H1 (cell line): ENCODE data around the gene BSN. TPM values are rescaled to one million over a fixed set of nuclear protein-coding genes. Genes with fewer than 3 reads are reported as not detected.

Experiments
- CTBP2 ChIP-seq: IDR thresholded peaks from 2 replicates; pipeline ENCODE4 v1.7.0; 2011; ENCODE audit warnings: borderline replicate concordance, mild to moderate bottlenecking, moderate library complexity, mixed read lengths, low read length; ENCODE audit not compliant: insufficient read depth, insufficient read length
- HDAC2 ChIP-seq, 2 experiments: fragments of 300-600 bp in 1 of 2; sonication (generic) in 1 of 2; IDR thresholded peaks; 2 replicates each; pipeline ENCODE4 v1.6.1; 2011 to 2012; ENCODE audit warnings: low read depth in 2 of 2, low read length in 2 of 2, mild to moderate bottlenecking in 2 of 2, moderate library complexity in 2 of 2, borderline replicate concordance in 1 of 2, inconsistent platforms in 1 of 2
- KDM1A ChIP-seq: fragments of 200-600, 300-600 bp; sonication (generic); IDR thresholded peaks from 2 replicates; pipeline ENCODE4 v1.7.1; 2016; ENCODE audit warnings: mild to moderate bottlenecking, low read length, borderline replicate concordance
- POLR2AphosphoS5 ChIP-seq: IDR thresholded peaks from 2 replicates; pipeline ENCODE4 v1.6.1; 2011; ENCODE audit warnings: low read depth, low read length
- polyA plus RNA-seq, 7 experiments: library from polyadenylated mRNA; depleted of rRNA in 3 of 7; stranded (reverse) in 5 of 7; unstranded in 2 of 7; fragments of >200 nt in 5 of 7; fragments of 200-250 nt in 2 of 7; gene quantifications; 1 replicate in 5 of 7; 2 replicates in 1 of 7; 4 replicates in 1 of 7; pipeline versions ENCODE4 v1.2.1 to v1.2.3, GENCODE V29; 2011 to 2013; ENCODE audit warnings: missing spikeins in 2 of 7, mixed read lengths in 2 of 7
- total RNA-seq: library from RNA; stranded (reverse); fragmentation: NEBNext Ultra II Directional; extraction: Animal tissue kit (Norgen Biotek cat#: 25700); gene quantifications from 2 replicates; pipeline ENCODE4 v1.2.1, GENCODE V29; 2021
- TF ChIP-seq, protein P1 (sequence below): fragments of 300-600 bp; sonication (generic); IDR thresholded peaks from 2 replicates; pipeline ENCODE4 v1.7.1; 2012; ENCODE audit warnings: low read length, moderate library complexity, mild to moderate bottlenecking, inconsistent platforms; ENCODE audit not compliant: insufficient replicate concordance
- TF ChIP-seq, protein P2 (sequence below): IDR thresholded peaks from 2 replicates; pipeline ENCODE4 v1.6.1; 2012; ENCODE audit warnings: inconsistent platforms

Gene BSN
- total and polyA plus RNA-seq, 2 of the 8 experiments (the other 6 are each of a cell fraction or from before 2014, with no cell fraction given) = 0.60 to 3.0 TPM

DNA sequence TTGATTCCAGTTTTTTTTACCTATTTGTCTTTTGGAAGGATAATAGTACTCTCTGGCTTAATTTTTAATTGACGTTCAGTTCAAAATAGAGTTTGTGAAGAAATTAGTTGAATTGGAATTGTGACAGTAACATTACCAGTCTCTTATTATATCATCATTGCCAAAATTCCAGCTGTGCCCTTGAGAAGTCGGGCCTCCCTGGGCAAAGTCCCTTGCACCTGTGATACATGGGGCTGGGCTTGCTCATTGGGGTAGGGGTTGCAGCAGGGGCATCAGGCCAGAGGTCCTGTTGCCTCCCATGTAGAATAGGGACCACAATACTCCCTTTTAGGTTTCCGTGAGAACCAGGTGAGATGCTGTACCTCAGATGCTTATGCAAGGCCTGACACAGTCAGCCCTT lies 92.0 kb downstream of the BSN start (continued):
- TF ChIP-seq, protein P1, sequence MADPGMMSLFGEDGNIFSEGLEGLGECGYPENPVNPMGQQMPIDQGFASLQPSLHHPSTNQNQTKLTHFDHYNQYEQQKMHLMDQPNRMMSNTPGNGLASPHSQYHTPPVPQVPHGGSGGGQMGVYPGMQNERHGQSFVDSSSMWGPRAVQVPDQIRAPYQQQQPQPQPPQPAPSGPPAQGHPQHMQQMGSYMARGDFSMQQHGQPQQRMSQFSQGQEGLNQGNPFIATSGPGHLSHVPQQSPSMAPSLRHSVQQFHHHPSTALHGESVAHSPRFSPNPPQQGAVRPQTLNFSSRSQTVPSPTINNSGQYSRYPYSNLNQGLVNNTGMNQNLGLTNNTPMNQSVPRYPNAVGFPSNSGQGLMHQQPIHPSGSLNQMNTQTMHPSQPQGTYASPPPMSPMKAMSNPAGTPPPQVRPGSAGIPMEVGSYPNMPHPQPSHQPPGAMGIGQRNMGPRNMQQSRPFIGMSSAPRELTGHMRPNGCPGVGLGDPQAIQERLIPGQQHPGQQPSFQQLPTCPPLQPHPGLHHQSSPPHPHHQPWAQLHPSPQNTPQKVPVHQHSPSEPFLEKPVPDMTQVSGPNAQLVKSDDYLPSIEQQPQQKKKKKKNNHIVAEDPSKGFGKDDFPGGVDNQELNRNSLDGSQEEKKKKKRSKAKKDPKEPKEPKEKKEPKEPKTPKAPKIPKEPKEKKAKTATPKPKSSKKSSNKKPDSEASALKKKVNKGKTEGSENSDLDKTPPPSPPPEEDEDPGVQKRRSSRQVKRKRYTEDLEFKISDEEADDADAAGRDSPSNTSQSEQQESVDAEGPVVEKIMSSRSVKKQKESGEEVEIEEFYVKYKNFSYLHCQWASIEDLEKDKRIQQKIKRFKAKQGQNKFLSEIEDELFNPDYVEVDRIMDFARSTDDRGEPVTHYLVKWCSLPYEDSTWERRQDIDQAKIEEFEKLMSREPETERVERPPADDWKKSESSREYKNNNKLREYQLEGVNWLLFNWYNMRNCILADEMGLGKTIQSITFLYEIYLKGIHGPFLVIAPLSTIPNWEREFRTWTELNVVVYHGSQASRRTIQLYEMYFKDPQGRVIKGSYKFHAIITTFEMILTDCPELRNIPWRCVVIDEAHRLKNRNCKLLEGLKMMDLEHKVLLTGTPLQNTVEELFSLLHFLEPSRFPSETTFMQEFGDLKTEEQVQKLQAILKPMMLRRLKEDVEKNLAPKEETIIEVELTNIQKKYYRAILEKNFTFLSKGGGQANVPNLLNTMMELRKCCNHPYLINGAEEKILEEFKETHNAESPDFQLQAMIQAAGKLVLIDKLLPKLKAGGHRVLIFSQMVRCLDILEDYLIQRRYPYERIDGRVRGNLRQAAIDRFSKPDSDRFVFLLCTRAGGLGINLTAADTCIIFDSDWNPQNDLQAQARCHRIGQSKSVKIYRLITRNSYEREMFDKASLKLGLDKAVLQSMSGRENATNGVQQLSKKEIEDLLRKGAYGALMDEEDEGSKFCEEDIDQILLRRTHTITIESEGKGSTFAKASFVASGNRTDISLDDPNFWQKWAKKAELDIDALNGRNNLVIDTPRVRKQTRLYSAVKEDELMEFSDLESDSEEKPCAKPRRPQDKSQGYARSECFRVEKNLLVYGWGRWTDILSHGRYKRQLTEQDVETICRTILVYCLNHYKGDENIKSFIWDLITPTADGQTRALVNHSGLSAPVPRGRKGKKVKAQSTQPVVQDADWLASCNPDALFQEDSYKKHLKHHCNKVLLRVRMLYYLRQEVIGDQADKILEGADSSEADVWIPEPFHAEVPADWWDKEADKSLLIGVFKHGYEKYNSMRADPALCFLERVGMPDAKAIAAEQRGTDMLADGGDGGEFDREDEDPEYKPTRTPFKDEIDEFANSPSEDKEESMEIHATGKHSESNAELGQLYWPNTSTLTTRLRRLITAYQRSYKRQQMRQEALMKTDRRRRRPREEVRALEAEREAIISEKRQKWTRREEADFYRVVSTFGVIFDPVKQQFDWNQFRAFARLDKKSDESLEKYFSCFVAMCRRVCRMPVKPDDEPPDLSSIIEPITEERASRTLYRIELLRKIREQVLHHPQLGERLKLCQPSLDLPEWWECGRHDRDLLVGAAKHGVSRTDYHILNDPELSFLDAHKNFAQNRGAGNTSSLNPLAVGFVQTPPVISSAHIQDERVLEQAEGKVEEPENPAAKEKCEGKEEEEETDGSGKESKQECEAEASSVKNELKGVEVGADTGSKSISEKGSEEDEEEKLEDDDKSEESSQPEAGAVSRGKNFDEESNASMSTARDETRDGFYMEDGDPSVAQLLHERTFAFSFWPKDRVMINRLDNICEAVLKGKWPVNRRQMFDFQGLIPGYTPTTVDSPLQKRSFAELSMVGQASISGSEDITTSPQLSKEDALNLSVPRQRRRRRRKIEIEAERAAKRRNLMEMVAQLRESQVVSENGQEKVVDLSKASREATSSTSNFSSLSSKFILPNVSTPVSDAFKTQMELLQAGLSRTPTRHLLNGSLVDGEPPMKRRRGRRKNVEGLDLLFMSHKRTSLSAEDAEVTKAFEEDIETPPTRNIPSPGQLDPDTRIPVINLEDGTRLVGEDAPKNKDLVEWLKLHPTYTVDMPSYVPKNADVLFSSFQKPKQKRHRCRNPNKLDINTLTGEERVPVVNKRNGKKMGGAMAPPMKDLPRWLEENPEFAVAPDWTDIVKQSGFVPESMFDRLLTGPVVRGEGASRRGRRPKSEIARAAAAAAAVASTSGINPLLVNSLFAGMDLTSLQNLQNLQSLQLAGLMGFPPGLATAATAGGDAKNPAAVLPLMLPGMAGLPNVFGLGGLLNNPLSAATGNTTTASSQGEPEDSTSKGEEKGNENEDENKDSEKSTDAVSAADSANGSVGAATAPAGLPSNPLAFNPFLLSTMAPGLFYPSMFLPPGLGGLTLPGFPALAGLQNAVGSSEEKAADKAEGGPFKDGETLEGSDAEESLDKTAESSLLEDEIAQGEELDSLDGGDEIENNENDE = no peak
- TF ChIP-seq KDM1A = no peak
- no peak for TF ChIP-seq CTBP2
- TF ChIP-seq, protein P2, sequence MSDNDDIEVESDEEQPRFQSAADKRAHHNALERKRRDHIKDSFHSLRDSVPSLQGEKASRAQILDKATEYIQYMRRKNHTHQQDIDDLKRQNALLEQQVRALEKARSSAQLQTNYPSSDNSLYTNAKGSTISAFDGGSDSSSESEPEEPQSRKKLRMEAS = no peak
- no peak for TF ChIP-seq POLR2AphosphoS5
- TF ChIP-seq HDAC2 (IDR thresholded peaks at IDR 0.05; ENCODE audit: borderline replicate concordance in 1 of 2, low read depth in 2 of 2, low read length in 2 of 2) = no peak
- TF ChIP-seq, all 59 proteins: peak for 0
